Measurements from ENCODE around the gene PORCN.

DNA sequence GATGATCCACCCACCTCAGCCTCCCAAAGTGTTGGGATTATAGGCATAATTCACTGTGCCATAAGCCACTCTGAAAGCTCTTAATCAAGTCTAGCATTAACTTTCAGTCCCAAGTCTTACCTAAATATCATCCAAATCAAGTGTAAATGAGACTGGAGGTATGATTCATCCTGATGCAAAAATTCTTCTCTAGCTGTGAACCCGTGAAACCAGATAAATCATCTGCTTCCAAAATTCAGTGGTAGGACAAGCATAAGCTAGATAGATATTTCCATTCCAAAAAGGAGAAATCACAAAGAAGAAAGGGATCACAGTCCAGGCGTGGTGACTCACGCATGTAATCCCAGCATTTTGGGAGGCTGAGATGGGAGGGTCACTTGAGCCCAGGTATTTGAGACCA lies 21.9 kb downstream of the PORCN start:
- TF ChIP-seq, protein P1, sequence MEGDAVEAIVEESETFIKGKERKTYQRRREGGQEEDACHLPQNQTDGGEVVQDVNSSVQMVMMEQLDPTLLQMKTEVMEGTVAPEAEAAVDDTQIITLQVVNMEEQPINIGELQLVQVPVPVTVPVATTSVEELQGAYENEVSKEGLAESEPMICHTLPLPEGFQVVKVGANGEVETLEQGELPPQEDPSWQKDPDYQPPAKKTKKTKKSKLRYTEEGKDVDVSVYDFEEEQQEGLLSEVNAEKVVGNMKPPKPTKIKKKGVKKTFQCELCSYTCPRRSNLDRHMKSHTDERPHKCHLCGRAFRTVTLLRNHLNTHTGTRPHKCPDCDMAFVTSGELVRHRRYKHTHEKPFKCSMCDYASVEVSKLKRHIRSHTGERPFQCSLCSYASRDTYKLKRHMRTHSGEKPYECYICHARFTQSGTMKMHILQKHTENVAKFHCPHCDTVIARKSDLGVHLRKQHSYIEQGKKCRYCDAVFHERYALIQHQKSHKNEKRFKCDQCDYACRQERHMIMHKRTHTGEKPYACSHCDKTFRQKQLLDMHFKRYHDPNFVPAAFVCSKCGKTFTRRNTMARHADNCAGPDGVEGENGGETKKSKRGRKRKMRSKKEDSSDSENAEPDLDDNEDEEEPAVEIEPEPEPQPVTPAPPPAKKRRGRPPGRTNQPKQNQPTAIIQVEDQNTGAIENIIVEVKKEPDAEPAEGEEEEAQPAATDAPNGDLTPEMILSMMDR (conservative IDR thresholded peaks at IDR 0.05; ENCODE audit: low read depth, low read length), result no peak
- TF ChIP-seq POLR2A (IDR thresholded peaks at IDR 0.05; ENCODE audit: low read depth, low read length) (no peak), CHD1 (IDR thresholded peaks at IDR 0.05; ENCODE audit: low read depth, low read length) (no peak), MXI1 (IDR thresholded peaks at IDR 0.05; ENCODE audit: borderline replicate concordance, low read depth, low read length) (no peak), SMC3 (IDR thresholded peaks at IDR 0.05; ENCODE audit: low read depth, low read length) (no peak), MAFK (IDR thresholded peaks at IDR 0.05; ENCODE audit: low read depth, low read length) (no peak), RAD21 (IDR thresholded peaks at IDR 0.05; ENCODE audit: low read length) (no peak)
